PC-3 (cell line): ENCODE data around the gene CSTPP1.

ENCODE experiments used
- EZH2 ChIP-seq: fragments of 300-600 bp; sonication (generic); IDR thresholded peaks from one replicate; pipeline ENCODE4 v1.6.1; 2017; ENCODE audit warnings: antibody characterized with exemption, mild to moderate bottlenecking, low read length; ENCODE audit not compliant: unreplicated experiment
- TF ChIP-seq, protein P1 (sequence below): fragments of 300-600 bp; sonication (generic); conservative IDR thresholded peaks from 2 replicates; pipeline ENCODE4 v1.5.1; 2017; ENCODE audit warnings: antibody characterized with exemption, low read depth, mild to moderate bottlenecking, low read length

DNA sequence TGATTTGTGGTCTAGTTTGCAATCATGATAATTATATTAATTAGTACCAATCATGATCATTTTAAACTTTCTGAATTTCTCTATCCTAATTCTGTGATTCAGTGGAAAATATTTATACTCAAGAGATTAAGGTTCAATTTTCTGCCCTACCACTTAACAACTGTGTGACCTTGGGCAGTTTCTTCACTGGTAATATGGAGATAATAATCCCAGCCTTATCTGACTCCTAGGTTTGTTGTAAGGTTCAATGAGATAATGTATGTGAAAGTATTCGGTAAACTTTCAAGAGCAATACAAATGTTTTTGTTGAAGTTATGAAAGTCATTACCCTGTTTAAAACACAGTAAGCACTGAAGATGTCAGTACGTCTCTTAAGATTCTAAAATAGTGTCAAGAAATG, 36.3 kb downstream of the CSTPP1 start:
- TF ChIP-seq, protein P1, sequence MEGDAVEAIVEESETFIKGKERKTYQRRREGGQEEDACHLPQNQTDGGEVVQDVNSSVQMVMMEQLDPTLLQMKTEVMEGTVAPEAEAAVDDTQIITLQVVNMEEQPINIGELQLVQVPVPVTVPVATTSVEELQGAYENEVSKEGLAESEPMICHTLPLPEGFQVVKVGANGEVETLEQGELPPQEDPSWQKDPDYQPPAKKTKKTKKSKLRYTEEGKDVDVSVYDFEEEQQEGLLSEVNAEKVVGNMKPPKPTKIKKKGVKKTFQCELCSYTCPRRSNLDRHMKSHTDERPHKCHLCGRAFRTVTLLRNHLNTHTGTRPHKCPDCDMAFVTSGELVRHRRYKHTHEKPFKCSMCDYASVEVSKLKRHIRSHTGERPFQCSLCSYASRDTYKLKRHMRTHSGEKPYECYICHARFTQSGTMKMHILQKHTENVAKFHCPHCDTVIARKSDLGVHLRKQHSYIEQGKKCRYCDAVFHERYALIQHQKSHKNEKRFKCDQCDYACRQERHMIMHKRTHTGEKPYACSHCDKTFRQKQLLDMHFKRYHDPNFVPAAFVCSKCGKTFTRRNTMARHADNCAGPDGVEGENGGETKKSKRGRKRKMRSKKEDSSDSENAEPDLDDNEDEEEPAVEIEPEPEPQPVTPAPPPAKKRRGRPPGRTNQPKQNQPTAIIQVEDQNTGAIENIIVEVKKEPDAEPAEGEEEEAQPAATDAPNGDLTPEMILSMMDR, result no peak
- no peak for TF ChIP-seq EZH2
